Tibial nerve (tissue), 3 donors: ENCODE measurements around the gene EGFL6.

Experiments used
- POLR2A ChIP-seq, 2 donors: fragments of 450-650 bp; IDR thresholded peaks; one replicate each; pipeline ENCODE4 v1.6.1; 2017; ENCODE audit warnings: antibody characterized with exemption in 2 of 2, mild to moderate bottlenecking in 2 of 2, moderate library complexity in 2 of 2
- TF ChIP-seq, protein P1 (sequence below), 5 experiments: fragments of 200-600 bp in 3 of 5; fragments of 450-650 bp in 2 of 5; sonication (generic) in 3 of 5; IDR thresholded peaks; one replicate each; pipeline ENCODE4 v1.5.1; 2016 to 2019; ENCODE audit warnings: antibody characterized with exemption in 5 of 5, mild to moderate bottlenecking in 3 of 5, moderate library complexity in 2 of 5

DNA sequence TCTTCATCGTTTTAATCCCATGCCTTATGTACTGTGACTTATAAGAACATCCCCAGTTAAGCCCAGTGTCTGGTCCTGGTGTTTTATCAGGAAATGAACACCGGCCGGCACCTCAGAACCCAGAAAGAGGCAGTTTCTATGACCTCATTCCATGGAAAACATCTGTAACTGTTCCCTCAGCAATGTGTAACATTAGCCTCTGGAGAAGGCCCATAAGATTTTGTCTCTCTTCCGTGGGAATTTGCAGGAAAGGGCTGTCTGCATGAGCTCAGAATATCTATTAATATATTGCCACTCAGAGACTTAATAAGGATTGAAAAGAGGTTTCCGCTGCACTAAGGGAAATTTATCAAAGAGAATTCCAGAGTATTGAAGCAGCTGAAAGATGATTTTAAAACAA is 80.4 kb downstream of the EGFL6 start:
- TF ChIP-seq, protein P1, sequence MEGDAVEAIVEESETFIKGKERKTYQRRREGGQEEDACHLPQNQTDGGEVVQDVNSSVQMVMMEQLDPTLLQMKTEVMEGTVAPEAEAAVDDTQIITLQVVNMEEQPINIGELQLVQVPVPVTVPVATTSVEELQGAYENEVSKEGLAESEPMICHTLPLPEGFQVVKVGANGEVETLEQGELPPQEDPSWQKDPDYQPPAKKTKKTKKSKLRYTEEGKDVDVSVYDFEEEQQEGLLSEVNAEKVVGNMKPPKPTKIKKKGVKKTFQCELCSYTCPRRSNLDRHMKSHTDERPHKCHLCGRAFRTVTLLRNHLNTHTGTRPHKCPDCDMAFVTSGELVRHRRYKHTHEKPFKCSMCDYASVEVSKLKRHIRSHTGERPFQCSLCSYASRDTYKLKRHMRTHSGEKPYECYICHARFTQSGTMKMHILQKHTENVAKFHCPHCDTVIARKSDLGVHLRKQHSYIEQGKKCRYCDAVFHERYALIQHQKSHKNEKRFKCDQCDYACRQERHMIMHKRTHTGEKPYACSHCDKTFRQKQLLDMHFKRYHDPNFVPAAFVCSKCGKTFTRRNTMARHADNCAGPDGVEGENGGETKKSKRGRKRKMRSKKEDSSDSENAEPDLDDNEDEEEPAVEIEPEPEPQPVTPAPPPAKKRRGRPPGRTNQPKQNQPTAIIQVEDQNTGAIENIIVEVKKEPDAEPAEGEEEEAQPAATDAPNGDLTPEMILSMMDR (IDR thresholded peaks at IDR 0.05) = no peak
- no peak for TF ChIP-seq POLR2A (IDR thresholded peaks at IDR 0.05)
